HL-60 (cell line): Measurements from ENCODE around the gene PXMP4.
A peak's percentile ranks its signal among the peaks of the same experiment; 100 is the strongest.

Experiments used
- DNase-seq, 2 experiments: peaks; one replicate each; pipeline ENCODE4 v3.0.0-alpha.2; 2010 to 2020; ENCODE audit warnings: low read depth in 1 of 2, low spot score in 1 of 2
- H3K27ac ChIP-seq: fragments of 250-450 bp; sonication (Bioruptor Pico); replicated peaks from 2 replicates; pipeline ENCODE4 v1.5.1; 2020; ENCODE audit warnings: mild to moderate bottlenecking, moderate library complexity
- H3K27me3 ChIP-seq: fragments of 250-450 bp; sonication (Bioruptor Pico); 2 replicates; pipeline ENCODE4 v1.5.1; 2021; ENCODE audit warnings: mild to moderate bottlenecking, moderate library complexity; ENCODE audit not compliant: insufficient read depth, poor library complexity, severe bottlenecking
- H3K4me3 ChIP-seq: replicated peaks from 2 replicates; pipeline ENCODE4 v1.5.1; 2011; ENCODE audit warnings: mild to moderate bottlenecking, control low read depth, low read length; ENCODE audit not compliant: insufficient read depth
- CTCF ChIP-seq: IDR thresholded peaks from one replicate; pipeline ENCODE4 v1.5.1; 2011; ENCODE audit warnings: low read length, control low read depth, inconsistent platforms; ENCODE audit not compliant: insufficient read depth
- GABPA ChIP-seq: IDR thresholded peaks from 2 replicates; pipeline ENCODE4 v1.6.1; 2012; ENCODE audit warnings: low read depth
- POLR2AphosphoS5 ChIP-seq: IDR thresholded peaks from 2 replicates; pipeline ENCODE4 v1.6.1; 2012; ENCODE audit warnings: low read depth
- REST ChIP-seq: IDR thresholded peaks from 2 replicates; pipeline ENCODE4 v1.6.1; 2012; ENCODE audit warnings: low read depth; ENCODE audit not compliant: insufficient replicate concordance
- SPI1 ChIP-seq: IDR thresholded peaks from 2 replicates; pipeline ENCODE4 v1.6.1; 2012; ENCODE audit warnings: low read depth, mild to moderate bottlenecking, borderline replicate concordance

The PXMP4 gene

GRCh38 chr20:33675136-33675959, 44.8 kb downstream of the PXMP4 start:
- Histone ChIP-seq H3K27ac (no peak overlapping the region), H3K27me3 (no peaks in the 10 kb centered on the region), H3K4me3 (no peak overlapping the region)
- 0 out of 2 replicates have a peak, but pooled peaks have one; percentile 7 for TF ChIP-seq POLR2AphosphoS5
- no peak for TF ChIP-seq CTCF
- no peak for DNase-seq

- TF ChIP-seq CTCF: no peak
- TF ChIP-seq SPI1: no peak
- peak; percentile 17; the same call in 1 of the 2 replicates for TF ChIP-seq POLR2AphosphoS5
- peak; percentile 54 to 57 for DNase-seq
- H3K4me3 ChIP-seq: peak within 1 kb of the TSS; percentile 48
- H3K27ac ChIP-seq: peak within 1 kb of the TSS; percentile 37; the same call in 1 of the 2 replicates
- H3K27me3 ChIP-seq: no peaks in the 10 kb centered on the region
Measured at GRCh38 chr20:33674294-33675135, 45.6 kb downstream of the PXMP4 start, which contains the start of gene NECAB3. Gene NECAB3, minus strand, starts transcription at chr20:33674428. Its CDS starts 76 bp downstream, at chr20:33674352.

GRCh38 chr20:33673410-33674293, 46.5 kb downstream of the PXMP4 start:
- no peaks in the 10 kb centered on the region for H3K27me3 ChIP-seq
- peak overlapping the region; percentile 37; the same call in 1 of the 2 replicates for H3K27ac ChIP-seq
- DNase-seq: no peak
- peak overlapping the region; percentile 48 for H3K4me3 ChIP-seq
- no peak for TF ChIP-seq POLR2AphosphoS5
- TF ChIP-seq SPI1: no peak
- TF ChIP-seq CTCF: no peak
- no peak for TF ChIP-seq REST
- TF ChIP-seq GABPA: no peak

GRCh38 chr20:33673114-33673409, 47.0 kb downstream of the PXMP4 start:
- no peak overlapping the region for H3K4me3 ChIP-seq
- no peak overlapping the region for H3K27ac ChIP-seq
- H3K27me3 ChIP-seq: no peaks in the 10 kb centered on the region
- DNase-seq: no peak
- TF ChIP-seq GABPA (no peak), CTCF (no peak), POLR2AphosphoS5 (no peak), SPI1 (no peak), REST (no peak)
